Immature natural killer cell (primary cell): Measurements from ENCODE around the gene COL11A1. TPM values are rescaled to one million over a fixed set of nuclear protein-coding genes. Genes with fewer than 3 reads are reported as not detected.
"Not testable (repeated sequence)": the region's sequence is repeated elsewhere in the genome, so short reads cannot be mapped to it uniquely, and the experiment has no call there.

ENCODE experiments used
- DNase-seq, 3 donors: peaks; one replicate each; pipeline ENCODE4 v3.0.0; 2022; ENCODE audit warnings: mixed read lengths in 1 of 3
- H3K27ac Mint-ChIP-seq, 6 donors: one replicate each; pipeline ENCODE4 v1.8.0; 2020; ENCODE audit warnings: mixed read lengths in 6 of 6, mild to moderate bottlenecking in 5 of 6, inconsistent platforms in 4 of 6, moderate library complexity in 3 of 6
- H3K27me3 Mint-ChIP-seq, 3 donors: one replicate each; pipeline ENCODE4 v1.8.0; 2020 to 2021; ENCODE audit warnings: low read depth in 3 of 3, mild to moderate bottlenecking in 3 of 3, mixed read lengths in 3 of 3, moderate library complexity in 3 of 3, inconsistent platforms in 1 of 3
- H3K36me3 Mint-ChIP-seq, 3 donors: one replicate each; pipeline ENCODE4 v1.8.0; 2020; ENCODE audit warnings: mixed read lengths in 3 of 3, inconsistent platforms in 2 of 3, mild to moderate bottlenecking in 2 of 3
- H3K4me1 Mint-ChIP-seq, 2 donors: one replicate each; pipeline ENCODE4 v1.8.0; 2020; ENCODE audit warnings: inconsistent platforms in 2 of 2, mild to moderate bottlenecking in 2 of 2, mixed read lengths in 2 of 2, moderate library complexity in 1 of 2
- H3K4me3 Mint-ChIP-seq, 5 donors: one replicate each; pipeline ENCODE4 v1.8.0; 2020; ENCODE audit warnings: mild to moderate bottlenecking in 5 of 5, mixed read lengths in 5 of 5, inconsistent platforms in 3 of 5, moderate library complexity in 3 of 5
- H3K9me3 Mint-ChIP-seq, 6 donors: one replicate each; pipeline ENCODE4 v1.8.0; 2020; ENCODE audit warnings: mild to moderate bottlenecking in 6 of 6, mixed read lengths in 6 of 6, inconsistent platforms in 4 of 6, moderate library complexity in 3 of 6
- polyA plus RNA-seq, 3 donors: library from polyadenylated mRNA; unstranded; fragments of 300-500 nt; fragmentation: Illumina TruSeq; gene quantifications; one replicate each; pipeline ENCODE4 v1.2.3, GENCODE V29; 2021

COL11A1 gene
- polyA plus RNA-seq, 3 donors from 2014 or later, result not detected

GRCh38 chr1:102834688-102835320 is 273.5 kb downstream of the COL11A1 start:
- no peak overlapping the region for H3K27ac Mint-ChIP-seq

DNA sequence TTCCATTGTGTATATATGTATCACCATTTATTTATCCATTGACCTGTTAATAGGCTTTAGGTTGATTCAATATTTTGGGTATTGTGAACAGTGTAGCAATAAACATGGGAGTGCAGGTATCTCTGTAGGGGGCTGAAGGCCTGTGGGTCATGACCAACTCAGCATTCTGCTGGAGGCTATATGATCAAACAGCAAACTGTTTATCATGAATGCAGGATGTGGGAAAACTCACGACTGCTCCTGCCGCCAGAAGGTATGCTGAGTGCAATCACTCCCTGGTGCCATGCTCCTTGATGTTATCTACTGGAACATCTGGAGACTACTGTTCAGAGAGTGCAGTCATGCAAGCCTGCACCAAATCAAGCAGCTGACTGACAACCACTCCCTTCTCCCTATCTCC is 275.2 kb downstream of the COL11A1 start:
- no peaks in the 10 kb centered on the region for H3K36me3 Mint-ChIP-seq
- H3K4me3 Mint-ChIP-seq, result no peak overlapping the region
- H3K27me3 Mint-ChIP-seq, result peaks cover 0 to 4% (median 2%) of the 10 kb centered on the region in 3 donors
- DNase-seq, result no peak
- H3K4me1 Mint-ChIP-seq, result no peaks in the 10 kb centered on the region
- H3K27ac Mint-ChIP-seq, result no peak overlapping the region
- peaks cover 14 to 37% (median 21%) of the 10 kb centered on the region in 6 donors for H3K9me3 Mint-ChIP-seq

More at GRCh38 chr1:102834688-102835320, 273.5 kb downstream of the COL11A1 start:
- no peak for DNase-seq
- Mint-ChIP-seq H3K27me3 (peaks cover 0 to 2% (median 0%) of the 10 kb centered on the region in 3 donors), H3K4me3 (no peak overlapping the region), H3K36me3 (no peaks in the 10 kb centered on the region), H3K9me3 (peaks cover 7 to 36% (median 21%) of the 10 kb centered on the region in 6 donors), H3K4me1 (no peaks in the 10 kb centered on the region)

GRCh38 chr1:102826706-102827105 is 281.6 kb downstream of the COL11A1 start:
- not testable (repeated sequence) for H3K36me3 Mint-ChIP-seq, DNase-seq, H3K4me3 Mint-ChIP-seq, H3K27ac Mint-ChIP-seq, H3K4me1 Mint-ChIP-seq, H3K27me3 Mint-ChIP-seq
- H3K9me3 Mint-ChIP-seq, result peaks cover 11 to 39% (median 28%) of the 10 kb centered on the region in 6 donors
